IPS-11a (cell line): ENCODE results near the gene UNG.
"Not testable (repeated sequence)": the region's sequence is repeated elsewhere in the genome, so short reads cannot be mapped to it uniquely, and the experiment has no call there.

ENCODE experiments used
- H3K4me3 ChIP-seq: one replicate; pipeline ENCODE4 v1.5.1; 2013; ENCODE audit warnings: low read depth, low read length, control low read depth

Gene UNG

GRCh38 chr12:109097435-109098182 is at the start of gene UNG:
UNG (plus strand) TSS chr12:109097597; CDS start chr12:109097680, 83 bp downstream.
- peak within 1 kb of the TSS; percentile 76 for H3K4me3 ChIP-seq

DNA sequence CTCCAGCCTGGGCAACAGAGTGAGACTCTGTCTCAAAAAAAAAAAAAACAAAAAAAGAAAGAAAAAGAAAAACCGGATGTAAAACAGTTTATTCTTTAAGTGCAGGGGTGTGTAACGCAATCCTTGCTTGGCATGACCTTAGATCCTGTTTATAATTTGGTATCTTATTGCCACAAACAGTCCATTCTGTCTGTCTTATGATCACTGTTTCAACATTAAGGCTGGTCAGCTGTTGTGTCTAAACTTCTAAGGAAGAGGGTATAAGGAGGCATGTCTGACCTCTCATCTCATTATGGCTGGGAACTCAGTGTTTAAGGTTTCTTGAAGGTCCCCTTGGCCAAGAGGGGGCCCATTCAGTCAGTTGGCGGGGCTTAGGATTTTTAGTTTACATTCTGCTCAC is 48.7 kb upstream of the UNG start:
- H3K4me3 ChIP-seq = not testable (repeated sequence)

GRCh38 chr12:109049794-109050193 is 47.6 kb upstream of the UNG start:
- not testable (repeated sequence) for H3K4me3 ChIP-seq

- no peak overlapping the region for H3K4me3 ChIP-seq
Measured at GRCh38 chr12:109052097-109052413, 45.3 kb upstream of the UNG start.

GRCh38 chr12:109052414-109053323 is 44.7 kb upstream of the UNG start, which contains the start of gene USP30:
USP30 (plus strand) TSS chr12:109052576; CDS start chr12:109052679, 103 bp downstream.
- H3K4me3 ChIP-seq = peak within 1 kb of the TSS; percentile 93

DNA sequence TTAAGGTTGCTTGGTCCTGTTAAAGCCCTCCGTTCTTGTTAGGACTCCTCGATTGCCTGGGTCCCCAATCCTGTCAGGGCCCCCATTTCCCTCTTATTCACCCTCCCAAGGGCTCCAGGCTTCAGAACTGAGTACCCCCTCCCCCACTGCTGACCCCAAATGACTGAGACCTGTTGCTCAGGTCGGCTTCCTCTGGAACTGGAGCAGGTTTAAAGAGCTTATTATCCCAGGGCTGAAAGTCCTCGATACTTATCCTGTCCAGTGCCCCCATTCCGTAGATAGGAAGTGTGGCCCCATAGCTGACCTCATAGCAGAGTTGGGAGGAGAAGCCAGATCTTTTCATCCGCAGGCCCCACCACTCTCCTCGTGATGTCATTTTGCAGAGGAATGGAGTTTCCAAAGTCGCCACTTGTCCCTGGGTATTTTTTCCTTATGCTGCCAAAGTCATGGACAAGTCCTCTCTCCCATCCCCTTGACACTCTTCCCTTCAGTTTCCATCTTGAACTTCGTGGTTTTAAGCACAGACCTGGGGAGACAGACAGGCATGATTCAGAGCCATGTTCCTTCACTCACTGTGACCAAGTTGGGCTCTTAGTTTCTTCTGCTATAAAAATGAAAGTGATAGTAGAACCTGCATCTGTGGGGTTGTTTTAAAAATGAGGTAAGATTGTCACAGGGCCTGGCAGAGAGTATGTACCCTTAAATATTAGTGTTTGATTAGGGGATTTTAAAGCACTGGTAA is 43.8 kb upstream of the UNG start:
- peak overlapping the region; percentile 93 for H3K4me3 ChIP-seq

DNA sequence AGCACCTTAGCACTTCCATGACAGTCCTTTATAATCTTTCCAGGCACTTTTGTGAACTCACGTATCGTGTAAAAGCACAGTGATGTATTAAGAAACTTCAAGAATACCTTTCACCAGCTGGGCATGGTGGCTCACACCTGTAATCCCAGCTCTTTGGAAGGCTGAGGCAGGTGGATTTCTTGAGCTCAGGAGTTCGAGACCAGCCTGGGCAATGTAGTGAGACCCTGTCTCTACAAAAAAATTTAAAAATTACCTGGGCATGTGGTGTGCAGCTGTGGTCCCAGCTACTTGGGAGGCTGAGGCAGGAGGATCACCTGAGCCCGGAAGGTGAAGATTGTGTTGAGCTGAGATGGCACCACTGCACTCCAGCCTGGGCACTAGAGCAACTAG is 43.3 kb upstream of the UNG start:
- H3K4me3 ChIP-seq = not testable (repeated sequence)

- no peak overlapping the region for H3K4me3 ChIP-seq
Measured at GRCh38 chr12:109054520-109054919, 42.9 kb upstream of the UNG start.

GRCh38 chr12:109056891-109057290 is 40.5 kb upstream of the UNG start:
- H3K4me3 ChIP-seq = no peak overlapping the region

- no peak overlapping the region for H3K4me3 ChIP-seq
Measured at GRCh38 chr12:109057376-109057775, 40.0 kb upstream of the UNG start.

GRCh38 chr12:109058773-109059172 is 38.6 kb upstream of the UNG start:
- no peak overlapping the region for H3K4me3 ChIP-seq

DNA sequence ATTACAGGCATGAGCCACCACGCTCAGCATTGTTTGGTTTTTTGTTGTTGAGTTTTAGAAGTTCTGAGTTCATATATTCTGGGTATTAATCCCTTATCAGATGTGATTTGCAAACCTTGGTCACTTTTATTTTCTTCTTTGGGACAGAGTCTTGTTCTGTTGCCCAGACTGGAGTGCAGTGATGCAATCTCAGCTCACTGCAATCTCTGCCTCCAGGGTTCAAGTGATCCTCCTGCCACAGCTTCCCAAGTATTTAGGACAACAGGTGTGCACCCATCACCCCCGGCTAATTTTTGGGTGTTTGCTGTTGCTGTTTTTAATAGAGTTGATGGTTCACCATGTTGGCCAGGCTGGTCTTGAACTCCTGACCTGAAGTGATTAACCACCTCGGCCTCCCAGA is 33.3 kb upstream of the UNG start:
- H3K4me3 ChIP-seq = no peak overlapping the region

GRCh38 chr12:109065154-109065852 is 32.1 kb upstream of the UNG start:
- H3K4me3 ChIP-seq = no peak overlapping the region

DNA sequence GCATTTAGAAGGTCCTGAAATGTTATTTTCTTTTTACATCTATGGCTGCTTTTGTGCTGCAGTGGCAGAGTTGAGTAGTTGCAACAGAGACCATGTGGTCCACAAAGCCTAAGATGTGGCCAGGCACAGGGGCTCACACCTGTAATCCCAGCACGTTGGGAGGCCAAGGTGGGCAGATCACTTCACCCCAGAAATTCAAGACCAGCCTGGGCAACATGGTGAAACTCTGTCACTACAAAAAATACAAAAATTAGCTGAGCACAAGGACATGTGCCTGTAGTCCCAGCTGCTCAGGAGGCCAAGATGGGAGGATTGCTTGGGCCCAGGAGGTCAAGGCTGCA is 31.6 kb upstream of the UNG start:
- H3K4me3 ChIP-seq = no peak overlapping the region

GRCh38 chr12:109069307-109070271 is 27.8 kb upstream of the UNG start:
- H3K4me3 ChIP-seq = no peak overlapping the region

DNA sequence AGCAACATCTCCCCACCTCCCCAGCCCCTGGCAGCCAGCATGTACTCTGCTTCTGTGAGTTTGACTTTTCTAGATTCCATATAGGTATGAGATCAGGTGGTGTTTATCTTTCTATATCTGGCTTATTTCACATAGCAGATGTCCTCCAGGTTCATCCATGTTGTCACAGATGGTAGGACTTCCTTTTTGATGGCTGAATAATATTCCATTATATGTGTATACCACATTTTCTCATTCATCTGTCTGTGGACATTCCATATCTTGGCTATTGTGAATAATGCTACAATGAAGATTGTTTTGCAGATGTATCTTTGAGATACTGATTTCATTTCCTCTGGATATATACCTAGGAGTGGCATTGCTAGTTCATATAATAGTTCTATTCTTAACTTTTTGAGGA is 22.5 kb upstream of the UNG start:
- no peak overlapping the region for H3K4me3 ChIP-seq

- H3K4me3 ChIP-seq = no peak overlapping the region
Measured at GRCh38 chr12:109082751-109083150, 14.6 kb upstream of the UNG start.

DNA sequence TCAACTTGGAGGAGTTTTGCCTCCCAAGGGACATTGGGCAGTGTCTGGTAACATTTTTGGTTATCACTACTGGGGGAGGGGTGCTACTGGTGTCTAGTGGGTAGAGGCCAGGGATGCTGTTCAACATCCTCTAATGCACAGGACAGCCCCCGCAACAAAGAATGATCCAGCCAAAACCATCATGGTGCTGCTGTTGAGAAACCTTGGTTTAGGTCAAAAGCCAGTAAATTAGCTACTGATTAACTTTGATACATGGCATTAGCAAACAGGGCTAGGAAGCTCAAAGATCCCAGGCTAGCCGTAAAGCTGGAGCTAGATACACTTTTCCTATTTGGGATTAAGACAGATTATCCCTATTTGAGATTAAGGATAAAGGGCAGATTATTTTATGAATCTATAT is 13.0 kb upstream of the UNG start:
- no peak overlapping the region for H3K4me3 ChIP-seq

DNA sequence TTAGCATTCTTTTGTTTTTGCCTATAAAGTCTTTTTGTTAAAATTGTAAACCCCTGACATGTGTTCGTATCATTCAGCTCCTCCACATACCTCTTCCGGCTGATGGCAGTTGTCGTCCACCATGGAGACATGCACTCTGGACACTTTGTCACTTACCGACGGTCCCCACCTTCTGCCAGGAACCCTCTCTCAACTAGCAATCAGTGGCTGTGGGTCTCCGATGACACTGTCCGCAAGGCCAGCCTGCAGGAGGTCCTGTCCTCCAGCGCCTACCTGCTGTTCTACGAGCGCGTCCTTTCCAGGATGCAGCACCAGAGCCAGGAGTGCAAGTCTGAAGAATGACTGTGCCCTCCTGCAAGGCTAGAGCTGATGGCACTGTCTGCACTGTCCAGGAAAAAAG is 11.8 kb upstream of the UNG start:
- no peak overlapping the region for H3K4me3 ChIP-seq

- no peak overlapping the region for H3K4me3 ChIP-seq
Measured at GRCh38 chr12:109087250-109087649, 10.1 kb upstream of the UNG start.
